OCI-LY1 (cell line): ENCODE results near the gene WWOX.

Experiments used
- H2AFZ ChIP-seq: fragments of 200-600 bp; sonication (generic), shearing (Covaris generic); 2 replicates; pipeline ENCODE4 v1.6.0; 2014; ENCODE audit warnings: antibody characterized with exemption, mild to moderate bottlenecking, low read length
- H3F3A ChIP-seq: fragments of 200-600 bp; sonication (generic), shearing (Covaris generic); 2 replicates; pipeline ENCODE4 v1.6.0; 2014; ENCODE audit warnings: mild to moderate bottlenecking, antibody characterized with exemption, low read length, moderate library complexity; ENCODE audit not compliant: insufficient read depth
- H3K27ac ChIP-seq: fragments of 200-600 bp; sonication (generic); 2 replicates; pipeline ENCODE4 v1.5.1; 2014; ENCODE audit warnings: low read length, mixed run types, mild to moderate bottlenecking, low read depth; ENCODE audit not compliant: poor library complexity, severe bottlenecking
- H3K27me3 ChIP-seq: fragments of 200-600 bp; sonication (generic); 2 replicates; pipeline ENCODE4 v1.6.0; 2014; ENCODE audit warnings: antibody characterized with exemption, mild to moderate bottlenecking, low read length, moderate library complexity; ENCODE audit not compliant: insufficient read depth
- H3K36me3 ChIP-seq: fragments of 200-600 bp; sonication (generic); 2 replicates; pipeline ENCODE4 v1.6.1; 2014; ENCODE audit warnings: mild to moderate bottlenecking, antibody characterized with exemption, low read length, moderate library complexity, mixed read lengths; ENCODE audit not compliant: insufficient read depth
- H3K4me1 ChIP-seq: fragments of 200-600 bp; sonication (generic); 2 replicates; pipeline ENCODE4 v1.5.1; 2014; ENCODE audit warnings: mild to moderate bottlenecking, low read length, moderate library complexity; ENCODE audit not compliant: insufficient read depth, severe bottlenecking
- H3K4me2 ChIP-seq: fragments of 200-600 bp; sonication (generic), shearing (Covaris generic); 2 replicates; pipeline ENCODE4 v1.6.1; 2014; ENCODE audit warnings: low read length
- H3K4me3 ChIP-seq: fragments of 200-600 bp; sonication (generic); 2 replicates; pipeline ENCODE4 v1.5.1; 2014; ENCODE audit warnings: low read length, low read depth, mild to moderate bottlenecking, mixed read lengths; ENCODE audit not compliant: poor library complexity, severe bottlenecking
- H3K79me2 ChIP-seq: fragments of 200-600 bp; shearing (Covaris generic); 2 replicates; pipeline ENCODE4 v1.6.1; 2016; ENCODE audit warnings: mixed run types, low read length, mixed read lengths; ENCODE audit not compliant: insufficient read depth
- H3K9ac ChIP-seq: fragments of 200-600 bp; sonication (generic), shearing (Covaris generic); 2 replicates; pipeline ENCODE4 v1.6.1; 2014; ENCODE audit warnings: mild to moderate bottlenecking, low read length, mixed read lengths
- H3K9me2 ChIP-seq: fragments of 200-600 bp; sonication (generic), shearing (Covaris generic); 2 replicates; pipeline ENCODE4 v1.6.1; 2014; ENCODE audit warnings: low read depth, mild to moderate bottlenecking, low read length, mixed read lengths
- H3K9me3 ChIP-seq: fragments of 200-600 bp; shearing (Covaris generic); 2 replicates; pipeline ENCODE4 v1.6.1; 2014; ENCODE audit warnings: low read length, mixed read lengths
- H4K20me1 ChIP-seq: fragments of 200-600 bp; sonication (generic), shearing (Covaris generic); 2 replicates; pipeline ENCODE4 v1.6.0; 2016; ENCODE audit warnings: mild to moderate bottlenecking, low read length; ENCODE audit not compliant: insufficient read depth
- EZH2 ChIP-seq: fragments of 200-600 bp; sonication (generic), shearing (Covaris generic); IDR thresholded peaks from 2 replicates; pipeline ENCODE4 v1.8.0; 2017; ENCODE audit warnings: borderline replicate concordance, mixed run types, mild to moderate bottlenecking, antibody characterized with exemption, low read length, moderate library complexity, mixed read lengths
- TF ChIP-seq, protein P1 (sequence below): fragments of 200-600 bp; sonication (generic), shearing (Covaris generic); IDR thresholded peaks from 2 replicates; pipeline ENCODE4 v1.5.1; 2017; ENCODE audit warnings: mild to moderate bottlenecking, antibody characterized with exemption, low read length, moderate library complexity, mixed read lengths

The WWOX gene

DNA sequence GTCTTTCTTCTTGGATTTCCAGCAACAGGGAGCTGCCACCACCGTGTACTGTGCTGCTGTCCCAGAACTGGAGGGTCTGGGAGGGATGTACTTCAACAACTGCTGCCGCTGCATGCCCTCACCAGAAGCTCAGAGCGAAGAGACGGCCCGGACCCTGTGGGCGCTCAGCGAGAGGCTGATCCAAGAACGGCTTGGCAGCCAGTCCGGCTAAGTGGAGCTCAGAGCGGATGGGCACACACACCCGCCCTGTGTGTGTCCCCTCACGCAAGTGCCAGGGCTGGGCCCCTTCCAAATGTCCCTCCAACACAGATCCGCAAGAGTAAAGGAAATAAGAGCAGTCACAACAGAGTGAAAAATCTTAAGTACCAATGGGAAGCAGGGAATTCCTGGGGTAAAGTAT is 1112.1 kb downstream of the WWOX start:
- no peaks in the 10 kb centered on the region for H4K20me1 ChIP-seq
- H3K27ac ChIP-seq: no peak overlapping the region
- no peaks in the 10 kb centered on the region for H3K4me1 ChIP-seq

DNA sequence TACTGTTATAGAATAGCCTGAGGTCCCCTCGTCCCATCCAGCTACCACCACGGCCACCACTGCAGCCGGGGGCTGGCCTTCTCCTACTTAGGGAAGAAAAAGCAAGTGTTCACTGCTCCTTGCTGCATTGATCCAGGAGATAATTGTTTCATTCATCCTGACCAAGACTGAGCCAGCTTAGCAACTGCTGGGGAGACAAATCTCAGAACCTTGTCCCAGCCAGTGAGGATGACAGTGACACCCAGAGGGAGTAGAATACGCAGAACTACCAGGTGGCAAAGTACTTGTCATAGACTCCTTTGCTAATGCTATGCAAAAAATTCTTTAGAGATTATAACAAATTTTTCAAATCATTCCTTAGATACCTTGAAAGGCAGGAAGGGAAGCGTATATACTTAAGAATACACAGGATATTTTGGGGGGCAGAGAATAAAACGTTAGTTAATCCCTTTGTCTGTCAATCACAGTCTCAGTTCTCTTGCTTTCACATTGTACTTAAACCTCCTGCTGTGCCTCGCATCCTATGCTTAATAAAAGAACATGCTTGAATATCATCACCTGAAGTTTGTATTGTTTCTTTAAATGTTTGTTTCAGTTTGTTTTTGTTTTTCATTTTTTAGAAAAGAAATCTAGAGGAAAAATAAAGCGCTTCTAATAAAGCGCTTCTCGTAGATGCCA is 1112.8 kb downstream of the WWOX start:
- H3K79me2 ChIP-seq: no peaks in the 10 kb centered on the region
- H3K27ac ChIP-seq: no peak overlapping the region
- H3K9ac ChIP-seq: no peak overlapping the region
- H4K20me1 ChIP-seq: no peaks in the 10 kb centered on the region
- TF ChIP-seq, protein P1, sequence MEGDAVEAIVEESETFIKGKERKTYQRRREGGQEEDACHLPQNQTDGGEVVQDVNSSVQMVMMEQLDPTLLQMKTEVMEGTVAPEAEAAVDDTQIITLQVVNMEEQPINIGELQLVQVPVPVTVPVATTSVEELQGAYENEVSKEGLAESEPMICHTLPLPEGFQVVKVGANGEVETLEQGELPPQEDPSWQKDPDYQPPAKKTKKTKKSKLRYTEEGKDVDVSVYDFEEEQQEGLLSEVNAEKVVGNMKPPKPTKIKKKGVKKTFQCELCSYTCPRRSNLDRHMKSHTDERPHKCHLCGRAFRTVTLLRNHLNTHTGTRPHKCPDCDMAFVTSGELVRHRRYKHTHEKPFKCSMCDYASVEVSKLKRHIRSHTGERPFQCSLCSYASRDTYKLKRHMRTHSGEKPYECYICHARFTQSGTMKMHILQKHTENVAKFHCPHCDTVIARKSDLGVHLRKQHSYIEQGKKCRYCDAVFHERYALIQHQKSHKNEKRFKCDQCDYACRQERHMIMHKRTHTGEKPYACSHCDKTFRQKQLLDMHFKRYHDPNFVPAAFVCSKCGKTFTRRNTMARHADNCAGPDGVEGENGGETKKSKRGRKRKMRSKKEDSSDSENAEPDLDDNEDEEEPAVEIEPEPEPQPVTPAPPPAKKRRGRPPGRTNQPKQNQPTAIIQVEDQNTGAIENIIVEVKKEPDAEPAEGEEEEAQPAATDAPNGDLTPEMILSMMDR: no peak
- TF ChIP-seq EZH2: no peak
- no peaks in the 10 kb centered on the region for H3K9me2 ChIP-seq
- H3K4me2 ChIP-seq: no peak overlapping the region
- no peaks in the 10 kb centered on the region for H3K36me3 ChIP-seq
- H3F3A ChIP-seq: no peaks in the 10 kb centered on the region
- no peaks in the 10 kb centered on the region for H3K27me3 ChIP-seq
- no peak overlapping the region for H2AFZ ChIP-seq
- no peaks in the 10 kb centered on the region for H3K4me1 ChIP-seq
- no peak overlapping the region for H3K4me3 ChIP-seq
- H3K9me3 ChIP-seq: 0 out of 2 replicates have a peak, but pooled peaks cover 3% of the 10 kb centered on the region

More for the DNA sequence above, 1112.1 kb downstream of the WWOX start:
- no peaks in the 10 kb centered on the region for H3K9me2 ChIP-seq
- TF ChIP-seq EZH2: no peak
- TF ChIP-seq, protein P1: no peak
- H2AFZ ChIP-seq: no peak overlapping the region
- no peak overlapping the region for H3K4me3 ChIP-seq
- H3K79me2 ChIP-seq: no peaks in the 10 kb centered on the region
- H3K9ac ChIP-seq: no peak overlapping the region
- H3K4me2 ChIP-seq: no peak overlapping the region
- no peaks in the 10 kb centered on the region for H3F3A ChIP-seq
- H3K9me3 ChIP-seq: 0 out of 2 replicates have a peak, but pooled peaks cover 3% of the 10 kb centered on the region
- H3K27me3 ChIP-seq: no peaks in the 10 kb centered on the region
- H3K36me3 ChIP-seq: no peaks in the 10 kb centered on the region

DNA sequence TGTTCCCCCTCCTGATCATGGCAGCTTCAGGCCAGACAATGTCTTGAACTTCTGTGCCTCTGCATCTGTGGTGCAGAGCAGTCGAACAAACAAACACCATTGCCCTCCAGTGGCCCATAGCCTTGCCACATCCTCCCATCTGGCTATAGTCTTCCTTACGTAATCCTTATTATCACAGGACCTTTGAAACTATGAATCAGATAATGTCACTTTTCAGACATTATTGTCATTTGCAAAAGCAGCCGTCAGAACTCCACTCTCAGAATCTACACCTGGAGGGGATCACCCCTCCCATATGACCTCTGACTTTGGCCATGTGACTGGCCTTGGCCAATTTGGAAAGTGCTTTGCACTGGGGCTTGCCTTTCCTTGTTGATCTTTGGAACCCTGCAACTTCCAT is 1113.8 kb downstream of the WWOX start:
- no peaks in the 10 kb centered on the region for H3K4me1 ChIP-seq
- TF ChIP-seq, protein P1: no peak
- TF ChIP-seq EZH2: no peak
- no peaks in the 10 kb centered on the region for H3F3A ChIP-seq
- no peaks in the 10 kb centered on the region for H3K27me3 ChIP-seq
- no peak overlapping the region for H3K27ac ChIP-seq
- no peaks in the 10 kb centered on the region for H3K36me3 ChIP-seq
- H3K9me3 ChIP-seq: 0 out of 2 replicates have a peak, but pooled peaks cover 3% of the 10 kb centered on the region
- no peaks in the 10 kb centered on the region for H4K20me1 ChIP-seq
- H2AFZ ChIP-seq: no peak overlapping the region
- no peak overlapping the region for H3K4me3 ChIP-seq
- H3K9ac ChIP-seq: no peak overlapping the region
- no peaks in the 10 kb centered on the region for H3K79me2 ChIP-seq
- H3K4me2 ChIP-seq: no peak overlapping the region
- H3K9me2 ChIP-seq: no peaks in the 10 kb centered on the region
